Keratinocyte (primary cell): ENCODE results near the gene MAST3. TPM values are rescaled to one million over a fixed set of nuclear protein-coding genes. Genes with fewer than 3 reads are reported as not detected.

Experiments
- DNase-seq: peaks from one replicate; pipeline ENCODE4 v3.0.0-alpha.2; 2011; ENCODE audit warnings: low read depth, missing footprints, low spot score
- FAIRE-seq: peaks from 2 replicates; lab custom pipeline; 2011; peaks lifted over from hg19 to GRCh38; lab: Jason Lieb, UNC
- H2AFZ ChIP-seq: 2 replicates; pipeline ENCODE4 v1.6.0; 2012; ENCODE audit warnings: low read length, control low read depth, inconsistent platforms; ENCODE audit not compliant: control insufficient read depth
- H3K27ac ChIP-seq: 2 replicates; pipeline ENCODE4 v1.5.1; 2011; ENCODE audit warnings: low read length; ENCODE audit not compliant: control insufficient read depth, insufficient read depth
- H3K27me3 ChIP-seq: 3 replicates; pipeline ENCODE4 v1.6.0; 2011; ENCODE audit warnings: low read length; ENCODE audit not compliant: control insufficient read depth, insufficient read depth; ENCODE audit errors: extremely low read depth
- H3K36me3 ChIP-seq, 2 experiments: 2 replicates in 1 of 2; 3 replicates in 1 of 2; pipeline ENCODE4 v1.5.1; 2011; ENCODE audit warnings: low read length in 2 of 2, mild to moderate bottlenecking in 1 of 2; ENCODE audit not compliant: control insufficient read depth in 2 of 2, insufficient read depth in 2 of 2; ENCODE audit errors: extremely low read depth in 1 of 2
- H3K4me1 ChIP-seq: 3 replicates; pipeline ENCODE4 v1.5.1; 2011; ENCODE audit warnings: low read length; ENCODE audit not compliant: control insufficient read depth, insufficient read depth; ENCODE audit errors: extremely low read depth
- H3K4me2 ChIP-seq: 3 replicates; pipeline ENCODE4 v1.6.0; 2011; ENCODE audit warnings: low read depth, low read length; ENCODE audit not compliant: control insufficient read depth, insufficient read depth; ENCODE audit errors: extremely low read depth
- H3K4me3 ChIP-seq, 3 experiments: fragments of 200-600 bp in 1 of 3; sonication (generic) in 1 of 3; 2 replicates in 2 of 3; 3 replicates in 1 of 3; pipeline ENCODE4 v1.5.1; 2011 to 2016; ENCODE audit warnings: low read length in 3 of 3, mild to moderate bottlenecking in 3 of 3, control low read depth in 2 of 3, inconsistent platforms in 1 of 3, low read depth in 1 of 3, mixed read lengths in 1 of 3, mixed run types in 1 of 3, moderate library complexity in 1 of 3; ENCODE audit not compliant: control insufficient read depth in 2 of 3, insufficient read depth in 2 of 3; ENCODE audit errors: extremely low read depth in 1 of 3
- H3K79me2 ChIP-seq: 2 replicates; pipeline ENCODE4 v1.6.0; 2012; ENCODE audit warnings: low read length; ENCODE audit not compliant: control insufficient read depth, insufficient read depth
- H3K9ac ChIP-seq: 3 replicates; pipeline ENCODE4 v1.6.0; 2011; ENCODE audit warnings: low read length; ENCODE audit not compliant: control insufficient read depth, insufficient read depth; ENCODE audit errors: extremely low read depth
- H3K9me1 ChIP-seq: 3 replicates; pipeline ENCODE4 v1.6.0; 2011; ENCODE audit warnings: low read length; ENCODE audit not compliant: control insufficient read depth, insufficient read depth; ENCODE audit errors: extremely low read depth
- H3K9me3 ChIP-seq: 2 replicates; pipeline ENCODE4 v1.5.1; 2012; ENCODE audit warnings: low read depth, low read length; ENCODE audit not compliant: control insufficient read depth
- H4K20me1 ChIP-seq: 3 replicates; pipeline ENCODE4 v1.6.0; 2011; ENCODE audit warnings: low read length; ENCODE audit not compliant: control insufficient read depth, insufficient read depth; ENCODE audit errors: extremely low read depth
- EZH2 ChIP-seq: IDR thresholded peaks from one replicate; pipeline ENCODE4 v1.6.1; 2012; ENCODE audit warnings: inconsistent platforms, mild to moderate bottlenecking, low read length, moderate library complexity
- dilution Hi-C: fragments of 300-500 bp; cut with MboI; formaldehyde crosslinking; loops from one replicate; pipeline ENCODE4 v1.7.0; 2020; ENCODE audit warnings: low sequenced_read_pairs; ENCODE audit not compliant: extremely low pct_ligation_motif_present
- polyA plus RNA-seq, 5 experiments: library from polyadenylated mRNA; depleted of rRNA in 3 of 5; stranded (reverse) in 3 of 5; stranded (forward) in 1 of 5; unstranded in 1 of 5; fragments of >200 nt; gene quantifications; 1 replicate in 1 of 5; 2 replicates in 3 of 5; 3 replicates in 1 of 5; pipeline versions ENCODE4 v1.2.1 to v1.2.3, GENCODE V29; 2011 to 2012; ENCODE audit warnings: missing spikeins in 2 of 5, low read depth in 1 of 5, low replicate concordance in 1 of 5
- TF ChIP-seq, protein P1 (sequence below), 3 experiments: IDR thresholded peaks in 1 of 3; conservative IDR thresholded peaks in 1 of 3; optimal IDR thresholded peaks in 1 of 3; 2 replicates in 2 of 3; 3 replicates in 1 of 3; pipeline versions ENCODE3 to v1.5.1; 2011; ENCODE audit warnings: low read length in 3 of 3, mild to moderate bottlenecking in 3 of 3, moderate library complexity in 2 of 3, control low read depth in 1 of 3, inconsistent platforms in 1 of 3; ENCODE audit not compliant: insufficient read depth in 2 of 3; ENCODE audit errors: extremely low read depth in 1 of 3

MAST3 gene
- polyA plus RNA-seq, 1 donor (not counting 4 experiments of a cell fraction or from before 2014, with no cell fraction given) = 0.73 TPM

DNA sequence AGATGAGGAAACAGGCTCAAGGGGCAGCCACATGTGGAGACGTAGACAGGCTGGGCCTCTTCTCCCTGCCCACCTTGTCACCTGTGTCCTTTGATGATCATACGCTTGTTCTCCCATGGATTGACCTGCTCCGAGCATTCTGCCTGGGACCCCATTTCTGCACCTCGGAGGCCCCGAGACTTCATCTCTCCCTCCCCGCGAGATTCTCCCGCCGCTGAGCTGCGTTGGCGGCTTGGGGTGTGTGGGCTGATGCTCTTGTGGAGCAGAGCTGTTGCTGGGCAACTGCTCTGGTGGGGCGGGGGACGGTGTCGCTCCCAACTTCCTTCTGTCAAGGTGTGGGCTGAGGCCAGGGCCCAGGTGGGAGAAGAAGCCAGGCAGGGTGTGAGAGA is 22.1 kb downstream of the MAST3 start:
- dilution Hi-C loops = no loop called here
- FAIRE-seq = no peak

GRCh38 chr19:18120127-18120526 is 22.5 kb downstream of the MAST3 start:
- Histone ChIP-seq H3K9me3 (no peaks in the 10 kb centered on the region), H2AFZ (no peak overlapping the region), H3K36me3 (peaks cover 0 to 3% of the 10 kb centered on the region in 2 experiments), H3K4me1 (peaks cover 10% of the 10 kb centered on the region), H3K9ac (no peak overlapping the region), H3K27ac (no peak overlapping the region), H3K9me1 (no peaks in the 10 kb centered on the region), H3K4me3 (no peak overlapping the region), H3K4me2 (no peak overlapping the region), H3K79me2 (no peaks in the 10 kb centered on the region), H3K27me3 (no peaks in the 10 kb centered on the region), H4K20me1 (no peaks in the 10 kb centered on the region)
- no peak for FAIRE-seq
- no peak for TF ChIP-seq EZH2
- TF ChIP-seq, protein P1, sequence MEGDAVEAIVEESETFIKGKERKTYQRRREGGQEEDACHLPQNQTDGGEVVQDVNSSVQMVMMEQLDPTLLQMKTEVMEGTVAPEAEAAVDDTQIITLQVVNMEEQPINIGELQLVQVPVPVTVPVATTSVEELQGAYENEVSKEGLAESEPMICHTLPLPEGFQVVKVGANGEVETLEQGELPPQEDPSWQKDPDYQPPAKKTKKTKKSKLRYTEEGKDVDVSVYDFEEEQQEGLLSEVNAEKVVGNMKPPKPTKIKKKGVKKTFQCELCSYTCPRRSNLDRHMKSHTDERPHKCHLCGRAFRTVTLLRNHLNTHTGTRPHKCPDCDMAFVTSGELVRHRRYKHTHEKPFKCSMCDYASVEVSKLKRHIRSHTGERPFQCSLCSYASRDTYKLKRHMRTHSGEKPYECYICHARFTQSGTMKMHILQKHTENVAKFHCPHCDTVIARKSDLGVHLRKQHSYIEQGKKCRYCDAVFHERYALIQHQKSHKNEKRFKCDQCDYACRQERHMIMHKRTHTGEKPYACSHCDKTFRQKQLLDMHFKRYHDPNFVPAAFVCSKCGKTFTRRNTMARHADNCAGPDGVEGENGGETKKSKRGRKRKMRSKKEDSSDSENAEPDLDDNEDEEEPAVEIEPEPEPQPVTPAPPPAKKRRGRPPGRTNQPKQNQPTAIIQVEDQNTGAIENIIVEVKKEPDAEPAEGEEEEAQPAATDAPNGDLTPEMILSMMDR (optimal IDR thresholded peaks at IDR 0.05 in 1 of 3, IDR thresholded peaks at IDR 0.05 in 1 of 3, conservative IDR thresholded peaks at IDR 0.05 in 1 of 3; ENCODE audit: extremely low read depth in 1 of 3, insufficient read depth in 2 of 3, low read length in 3 of 3) = no peak
- dilution Hi-C loops = no loop called here
- no peak for DNase-seq

More for the DNA sequence above, 22.1 kb downstream of the MAST3 start:
- Histone ChIP-seq H2AFZ (no peak overlapping the region), H4K20me1 (no peaks in the 10 kb centered on the region), H3K27me3 (no peaks in the 10 kb centered on the region), H3K79me2 (no peaks in the 10 kb centered on the region), H3K4me1 (peaks cover 10% of the 10 kb centered on the region), H3K9me1 (no peaks in the 10 kb centered on the region), H3K27ac (no peak overlapping the region), H3K9ac (no peak overlapping the region), H3K36me3 (peaks cover 0 to 3% of the 10 kb centered on the region in 2 experiments), H3K4me2 (no peak overlapping the region), H3K4me3 (no peak overlapping the region), H3K9me3 (no peaks in the 10 kb centered on the region)
- TF ChIP-seq EZH2 = no peak
- TF ChIP-seq, protein P1 (optimal IDR thresholded peaks at IDR 0.05 in 1 of 3, IDR thresholded peaks at IDR 0.05 in 1 of 3, conservative IDR thresholded peaks at IDR 0.05 in 1 of 3; ENCODE audit: extremely low read depth in 1 of 3, insufficient read depth in 2 of 3, low read length in 3 of 3) = no peak
- no peak for DNase-seq
